Subcutaneous preadipocyte (primary cell): ENCODE measurements around the gene PDZK1IP1. TPM values are rescaled to one million over a fixed set of nuclear protein-coding genes. Genes with fewer than 3 reads are reported as not detected.

Experiments used
- total RNA-seq: library from RNA; depleted of rRNA; stranded (reverse); fragments of >200 nt; gene quantifications from 2 replicates; pipeline ENCODE4 v1.2.3, GENCODE V29; 2012

Gene PDZK1IP1, protein sequence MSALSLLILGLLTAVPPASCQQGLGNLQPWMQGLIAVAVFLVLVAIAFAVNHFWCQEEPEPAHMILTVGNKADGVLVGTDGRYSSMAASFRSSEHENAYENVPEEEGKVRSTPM
- total RNA-seq: not detected in 2 replicates

DNA sequence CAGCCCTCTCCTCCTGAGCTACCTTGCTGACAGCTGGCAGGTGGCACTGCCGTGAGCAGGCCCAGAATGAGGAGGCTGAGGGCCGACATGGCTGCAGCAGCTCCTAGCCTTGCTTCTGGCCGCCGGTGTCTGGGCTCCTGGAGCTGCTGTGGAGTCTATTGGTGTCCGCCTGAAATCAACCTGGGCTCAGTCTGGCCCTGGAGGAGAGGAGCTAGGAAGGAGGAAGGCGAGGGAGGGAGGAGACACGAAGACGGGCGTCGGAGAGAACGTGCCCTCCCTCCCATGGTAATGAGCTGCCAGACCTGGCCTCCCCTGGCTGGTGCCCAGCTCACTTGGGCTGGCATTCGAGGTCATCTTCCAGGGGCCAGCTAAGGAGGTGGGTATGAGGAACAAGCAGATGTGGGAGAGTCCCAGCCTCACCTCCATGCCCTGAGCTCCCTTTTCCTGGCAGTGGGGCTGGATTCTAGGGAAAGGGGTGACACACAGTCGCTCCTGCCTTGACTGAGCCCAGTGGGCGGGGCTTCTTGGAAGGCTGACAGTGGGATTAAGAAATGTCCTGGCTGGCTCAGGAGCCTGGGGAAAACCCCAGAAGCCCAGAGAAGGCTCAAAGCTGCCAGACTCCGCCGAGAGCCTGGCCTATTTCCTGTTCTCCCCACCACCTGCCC lies at the start of gene PDZK1IP1:
TSS of gene PDZK1IP1 (minus strand) at position 193 of the 665 bp plus-strand sequence. CDS start at position 89, 104 bp downstream.

DNA sequence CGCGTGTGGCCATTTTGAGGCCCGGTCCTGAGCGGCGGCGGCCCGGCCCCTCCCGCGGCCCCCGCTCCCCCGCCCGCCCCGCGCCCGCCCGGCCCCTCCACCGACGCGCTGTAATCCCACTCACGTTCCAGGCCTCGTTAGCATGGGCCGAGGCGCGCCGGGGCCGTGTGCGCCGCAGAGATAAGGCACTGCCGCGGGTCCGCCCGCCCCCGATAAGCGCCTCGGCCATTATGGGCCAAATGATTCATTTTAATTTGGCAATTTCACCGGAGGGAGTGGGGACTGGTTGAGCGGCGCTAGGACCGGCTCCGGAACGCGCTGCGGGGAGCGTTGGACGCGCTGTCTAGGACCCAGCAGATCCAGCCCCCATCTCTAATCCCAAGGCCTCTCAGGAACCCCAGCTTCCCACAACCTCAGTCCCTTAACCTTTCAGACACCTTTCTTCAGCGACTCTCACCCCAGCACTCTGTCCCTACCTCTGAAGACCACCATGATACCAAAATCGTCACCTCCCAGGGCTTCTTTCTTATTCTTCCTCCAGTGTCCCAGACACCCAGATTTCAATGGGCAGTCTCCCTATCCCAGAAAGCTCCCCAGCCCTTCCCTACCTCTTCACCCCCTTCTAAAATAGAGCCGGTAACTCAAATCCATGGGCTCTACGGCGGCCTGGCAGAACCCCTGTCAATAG lies 42.5 kb upstream of the PDZK1IP1 start, which contains the start of gene TAL1:
TSS of gene TAL1 (minus strand) at position 39 of the 688 bp plus-strand sequence. CDS start 6,337 bp downstream, outside the sequence.

DNA sequence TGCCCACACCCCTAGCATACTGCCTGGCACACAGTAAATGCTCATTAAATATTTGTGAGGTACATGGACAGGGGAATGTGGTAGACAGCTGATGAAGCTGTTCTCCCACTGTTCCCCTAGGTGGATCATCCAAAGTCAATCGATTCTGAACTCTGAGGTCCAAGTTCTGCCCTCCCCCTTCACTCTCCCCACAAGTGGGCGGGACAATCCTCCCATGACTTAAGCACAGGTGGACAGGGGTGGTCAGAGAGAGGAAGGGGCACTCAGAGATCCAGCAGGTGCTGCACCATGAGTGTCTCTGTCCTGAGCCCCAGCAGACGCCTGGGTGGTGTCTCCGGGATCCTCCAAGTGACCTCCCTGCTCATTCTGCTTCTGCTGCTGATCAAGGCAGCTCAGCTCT lies 52.6 kb downstream of the PDZK1IP1 start, which contains the start of gene CYP4A22:
TSS of gene CYP4A22 (plus strand) at position 244 of the 400 bp plus-strand sequence. CDS start at position 289, 45 bp downstream.

Other genes starting within 250 kb of the PDZK1IP1 start
- not detected in 2 replicates for gene CYP4A11, start 248.6 kb downstream of the PDZK1IP1 start, total RNA-seq
- under 0.01 and 0.20 TPM in 2 replicates for gene CYP4X1, start 166.4 kb downstream of the PDZK1IP1 start, total RNA-seq
- not detected in 2 replicates for gene CYP4Z1, start 122.8 kb downstream of the PDZK1IP1 start, total RNA-seq
- gene CYP4A22, start 52.6 kb downstream of the PDZK1IP1 start, total RNA-seq: not detected in 2 replicates
- not detected in 2 replicates for gene TAL1, start 42.2 kb upstream of the PDZK1IP1 start, total RNA-seq
- gene STIL, start 124.1 kb upstream of the PDZK1IP1 start, total RNA-seq: 9.6 and 23.1 TPM in 2 replicates
- gene CMPK1, start 143.8 kb upstream of the PDZK1IP1 start, total RNA-seq: 66.5 and 75.1 TPM in 2 replicates
- gene FOXE3, start 226.2 kb upstream of the PDZK1IP1 start, total RNA-seq: not detected in 2 replicates
- gene FOXD2, start 248.0 kb upstream of the PDZK1IP1 start, total RNA-seq: under 0.01 and 0.20 TPM in 2 replicates